ENCODE results near the gene PAK4. TPM values are rescaled to one million over a fixed set of nuclear protein-coding genes. Genes with fewer than 3 reads are reported as not detected.

The PAK4 gene
- total RNA-seq, 1 experiment from 2014 or later: 63.1 TPM

DNA sequence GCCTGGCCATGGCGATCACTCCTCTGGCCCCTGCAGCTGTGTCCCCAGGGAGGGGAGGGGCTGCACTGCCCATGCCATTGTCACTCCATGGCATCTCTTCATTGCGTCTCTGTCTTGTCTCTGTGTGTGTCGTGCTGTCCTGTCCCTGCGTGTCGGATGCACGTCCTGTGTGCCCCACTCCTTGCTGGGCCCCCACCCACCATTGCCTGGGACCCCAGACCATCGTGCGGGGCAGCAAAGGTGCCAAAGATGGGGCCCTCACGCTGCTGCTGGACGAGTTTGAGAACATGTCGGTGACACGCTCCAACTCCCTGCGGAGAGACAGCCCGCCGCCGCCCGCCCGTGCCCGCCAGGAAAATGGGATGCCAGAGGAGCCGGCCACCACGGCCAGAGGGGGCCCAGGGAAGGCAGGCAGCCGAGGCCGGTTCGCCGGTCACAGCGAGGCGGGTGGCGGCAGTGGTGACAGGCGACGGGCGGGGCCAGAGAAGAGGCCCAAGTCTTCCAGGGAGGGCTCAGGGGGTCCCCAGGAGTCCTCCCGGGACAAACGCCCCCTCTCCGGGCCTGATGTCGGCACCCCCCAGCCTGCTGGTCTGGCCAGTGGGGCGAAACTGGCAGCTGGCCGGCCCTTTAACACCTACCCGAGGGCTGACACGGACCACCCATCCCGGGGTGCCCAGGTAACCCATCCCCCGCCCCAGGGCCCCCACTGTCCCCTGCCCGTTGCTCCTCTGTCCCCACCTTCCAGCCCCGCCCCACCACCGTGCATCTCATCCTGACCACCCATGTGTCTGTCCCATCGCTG lies 47.3 kb downstream of the PAK4 start:
- Mint-ChIP-seq H3K36me3 (ENCODE audit: insufficient read depth in 1 of 3, low read depth in 3 of 3) (peaks cover 2 to 34% (median 27%) of the 10 kb centered on the region in 3 experiments; a peak in 6 of 7 replicates), H3K9me3 (no peaks in the 10 kb centered on the region), H3K4me3 (no peak overlapping the region), H3K27me3 (ENCODE audit: low read depth) (no peaks in the 10 kb centered on the region), H3K4me1 (peaks cover 7 to 13% of the 10 kb centered on the region in 2 experiments), H3K27ac (peak overlapping the region in 1 of 3 experiments; percentile 39; a peak in 1 of 7 replicates)
- H4K20me1 ChIP-seq (ENCODE audit: control insufficient read depth, insufficient read depth, insufficient read length): no peaks in the 10 kb centered on the region
- H3K18ac ChIP-seq (ENCODE audit: insufficient read length, low read depth, low read length): no peak overlapping the region
- H2BK12ac ChIP-seq (ENCODE audit: insufficient read length, low read depth, low read length): no peak overlapping the region
- H2BK20ac ChIP-seq (ENCODE audit: low read depth, low read length, poor library complexity, severe bottlenecking): no peak overlapping the region
- no peaks in the 10 kb centered on the region for H3K9me3 ChIP-seq (ENCODE audit: control insufficient read depth, low read depth, low read length)
- H3K9ac ChIP-seq (ENCODE audit: extremely low read depth, insufficient read length, low read length): no peak overlapping the region
- H2BK5ac ChIP-seq (ENCODE audit: insufficient read length, low read length): no peak overlapping the region
- no peak overlapping the region for H4K91ac ChIP-seq (ENCODE audit: insufficient read length, low read depth, low read length)
- no peak overlapping the region for H2BK15ac ChIP-seq (ENCODE audit: low read depth, low read length)
- H4K5ac ChIP-seq (ENCODE audit: insufficient read length, low read depth, low read length): no peak overlapping the region
- H3K4me1 ChIP-seq (ENCODE audit: insufficient read depth, low read length): no peaks in the 10 kb centered on the region
- TF ChIP-seq, protein P1, sequence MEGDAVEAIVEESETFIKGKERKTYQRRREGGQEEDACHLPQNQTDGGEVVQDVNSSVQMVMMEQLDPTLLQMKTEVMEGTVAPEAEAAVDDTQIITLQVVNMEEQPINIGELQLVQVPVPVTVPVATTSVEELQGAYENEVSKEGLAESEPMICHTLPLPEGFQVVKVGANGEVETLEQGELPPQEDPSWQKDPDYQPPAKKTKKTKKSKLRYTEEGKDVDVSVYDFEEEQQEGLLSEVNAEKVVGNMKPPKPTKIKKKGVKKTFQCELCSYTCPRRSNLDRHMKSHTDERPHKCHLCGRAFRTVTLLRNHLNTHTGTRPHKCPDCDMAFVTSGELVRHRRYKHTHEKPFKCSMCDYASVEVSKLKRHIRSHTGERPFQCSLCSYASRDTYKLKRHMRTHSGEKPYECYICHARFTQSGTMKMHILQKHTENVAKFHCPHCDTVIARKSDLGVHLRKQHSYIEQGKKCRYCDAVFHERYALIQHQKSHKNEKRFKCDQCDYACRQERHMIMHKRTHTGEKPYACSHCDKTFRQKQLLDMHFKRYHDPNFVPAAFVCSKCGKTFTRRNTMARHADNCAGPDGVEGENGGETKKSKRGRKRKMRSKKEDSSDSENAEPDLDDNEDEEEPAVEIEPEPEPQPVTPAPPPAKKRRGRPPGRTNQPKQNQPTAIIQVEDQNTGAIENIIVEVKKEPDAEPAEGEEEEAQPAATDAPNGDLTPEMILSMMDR (conservative IDR thresholded peaks at IDR 0.05): no peak
- H3K4ac ChIP-seq (ENCODE audit: low read depth, low read length): no peak overlapping the region
- H2AFZ ChIP-seq (ENCODE audit: low read length): no peak overlapping the region
- H3K14ac ChIP-seq (ENCODE audit: insufficient read depth, low read length): no peak overlapping the region
- H3T11ph ChIP-seq (ENCODE audit: low read length): no peak overlapping the region
- H3K27me3 ChIP-seq (ENCODE audit: insufficient read depth, low read length): no peaks in the 10 kb centered on the region
- no peak overlapping the region for H3K56ac ChIP-seq (ENCODE audit: insufficient read length, low read depth, low read length)
- H3K79me1 ChIP-seq (ENCODE audit: insufficient read depth, low read depth, low read length, poor library complexity, severe bottlenecking): no peaks in the 10 kb centered on the region
- H3K4me2 ChIP-seq (ENCODE audit: insufficient read depth, insufficient read length, low read length): no peak overlapping the region
- WGBS (ENCODE audit: extremely low coverage, insufficient read length, low lambda C conversion rate): no CpG with 5 or more reads among the region's 45 CpGs
- no peak overlapping the region for H3K23ac ChIP-seq (ENCODE audit: insufficient read length, low read depth, low read length)
- no peak for DNase-seq
- H3K79me2 ChIP-seq (ENCODE audit: insufficient read depth, low read length): no peaks in the 10 kb centered on the region
- H2BK120ac ChIP-seq (ENCODE audit: low read depth, low read length, poor library complexity, severe bottlenecking): no peak overlapping the region
- no peak overlapping the region for H2AK5ac ChIP-seq (ENCODE audit: insufficient read length, low read length)
- no peaks in the 10 kb centered on the region for H3K23me2 ChIP-seq (ENCODE audit: insufficient read length, low read depth, low read length, poor library complexity, severe bottlenecking)
- H4K8ac ChIP-seq (replicated peaks; ENCODE audit: insufficient read length, low read depth, low read length): no peak overlapping the region
- H3K27ac ChIP-seq (ENCODE audit: insufficient read length, low read depth, low read length): no peak overlapping the region

All from H9 (cell line).